Activated CD4-positive, alpha-beta memory T cell treated with anti-CD3 and anti-CD28 coated beads for 36 hours (primary cell): ENCODE data around the gene REV3L. TPM values are rescaled to one million over a fixed set of nuclear protein-coding genes. Genes with fewer than 3 reads are reported as not detected.

Experiments used
- CTCF ChIA-PET: fragments of 350-600 bp; sonication (Branson Sonifier 250); formaldehyde crosslinking; loops from one replicate; lab custom pipeline; 2021; ENCODE audit warnings: antibody characterized with exemption, inconsistent platforms; lab: Charles Lee
- POLR2A ChIA-PET: fragments of 350-600 bp; sonication (Branson Sonifier 250); formaldehyde crosslinking; loops from one replicate; lab custom pipeline; 2021; ENCODE audit warnings: antibody characterized with exemption; lab: Charles Lee
- DNase-seq: peaks from one replicate; pipeline ENCODE4 v3.0.0-alpha.2; 2020
- H3K27ac Mint-ChIP-seq: one replicate; pipeline ENCODE4 v1.8.0; 2021; ENCODE audit warnings: mixed read lengths
- H3K27me3 Mint-ChIP-seq: one replicate; pipeline ENCODE4 v1.8.0; 2021; ENCODE audit warnings: mixed read lengths
- H3K36me3 Mint-ChIP-seq: one replicate; pipeline ENCODE4 v1.8.0; 2021; ENCODE audit warnings: mixed read lengths
- H3K4me1 Mint-ChIP-seq: one replicate; pipeline ENCODE4 v1.8.0; 2021; ENCODE audit warnings: low read depth, mixed read lengths
- H3K4me3 Mint-ChIP-seq: one replicate; pipeline ENCODE4 v1.8.0; 2021; ENCODE audit warnings: mild to moderate bottlenecking, mixed read lengths
- H3K9me3 Mint-ChIP-seq: one replicate; pipeline ENCODE4 v1.8.0; 2021; ENCODE audit warnings: mixed read lengths
- intact Hi-C: fragments of 100-400 bp; cut with micrococcal nuclease; formaldehyde crosslinking; loops from one replicate; pipeline ENCODE4 v1.15.1; 2023
- total RNA-seq, 2 experiments: library from RNA; stranded (reverse); gene quantifications; one replicate each; pipeline ENCODE4 v1.2.3, GENCODE V29; 2021

Gene REV3L
- total RNA-seq, 2 experiments from 2014 or later = 13.9 to 15.0 TPM

DNA sequence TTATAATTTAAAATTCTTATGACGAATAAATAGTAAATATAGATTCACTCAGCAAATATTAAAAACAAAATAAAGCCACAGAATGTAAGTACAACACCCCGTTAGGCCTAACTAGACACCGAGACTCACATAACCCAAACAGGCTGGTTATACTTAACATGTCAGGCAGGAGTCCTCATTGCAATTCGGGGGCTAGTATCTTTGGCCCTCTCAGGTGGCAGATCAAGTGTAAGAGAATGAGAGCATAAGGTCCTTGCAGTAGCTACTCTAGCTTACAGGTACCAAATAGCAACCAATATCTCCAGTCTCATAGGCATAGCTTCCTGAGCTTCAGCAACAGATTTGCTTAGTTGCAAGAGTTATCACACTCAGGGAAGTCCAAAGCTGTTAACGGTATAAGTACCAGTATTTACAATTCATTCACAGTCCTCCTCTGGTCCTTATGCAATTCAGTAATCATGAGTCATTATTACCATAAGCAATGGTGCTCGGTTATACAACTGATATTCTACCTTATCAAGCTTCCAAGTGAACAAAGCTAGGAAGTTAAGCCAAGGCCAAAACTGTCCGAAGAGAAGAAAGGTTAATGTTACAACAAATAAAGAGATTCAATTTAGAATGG, 20.1 kb downstream of the REV3L start:
- Mint-ChIP-seq H3K36me3 (peaks cover 25% of the 10 kb centered on the region), H3K27ac (no peak overlapping the region), H3K9me3 (peaks cover 21% of the 10 kb centered on the region), H3K4me3 (no peak overlapping the region), H3K27me3 (no peaks in the 10 kb centered on the region), H3K4me1 (peaks cover 19% of the 10 kb centered on the region)
- CTCF ChIA-PET = no interaction called here
- intact Hi-C loops = no loop called here
- POLR2A ChIA-PET = interaction anchor here (0.6 kb wide), 1 partner anchor 79 kb away, joined by 3 read pairs; no protein-coding TSS in a partner anchor
- no peak for DNase-seq

DNA sequence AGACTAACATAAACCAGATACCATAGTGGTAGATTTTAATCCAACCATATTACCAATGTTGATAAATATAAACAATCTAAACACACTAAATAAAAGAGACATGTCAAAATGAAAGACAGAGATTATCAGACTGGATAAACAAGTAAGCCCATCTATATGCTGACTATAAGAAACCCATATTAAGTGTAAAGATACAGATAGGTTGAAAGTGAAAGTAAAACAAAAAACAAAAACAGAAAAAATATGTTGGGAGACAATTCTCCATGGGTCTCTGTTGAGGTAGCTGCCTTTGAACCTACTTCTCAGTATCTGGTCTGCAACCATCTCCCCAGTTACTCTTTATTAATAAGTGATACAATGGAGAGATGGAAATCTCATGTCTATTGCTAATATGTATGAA, 21.2 kb downstream of the REV3L start:
- POLR2A ChIA-PET = no interaction called here
- intact Hi-C loops = no loop called here
- Mint-ChIP-seq H3K4me1 (peaks cover 19% of the 10 kb centered on the region), H3K27me3 (no peaks in the 10 kb centered on the region), H3K27ac (no peak overlapping the region), H3K9me3 (peaks cover 25% of the 10 kb centered on the region), H3K36me3 (peaks cover 30% of the 10 kb centered on the region), H3K4me3 (no peak overlapping the region)
- no peak for DNase-seq
- CTCF ChIA-PET = interaction anchor here (1.1 kb wide), 1 partner anchor 203 kb away, joined by 7 read pairs; a partner anchor contains a TSS

DNA sequence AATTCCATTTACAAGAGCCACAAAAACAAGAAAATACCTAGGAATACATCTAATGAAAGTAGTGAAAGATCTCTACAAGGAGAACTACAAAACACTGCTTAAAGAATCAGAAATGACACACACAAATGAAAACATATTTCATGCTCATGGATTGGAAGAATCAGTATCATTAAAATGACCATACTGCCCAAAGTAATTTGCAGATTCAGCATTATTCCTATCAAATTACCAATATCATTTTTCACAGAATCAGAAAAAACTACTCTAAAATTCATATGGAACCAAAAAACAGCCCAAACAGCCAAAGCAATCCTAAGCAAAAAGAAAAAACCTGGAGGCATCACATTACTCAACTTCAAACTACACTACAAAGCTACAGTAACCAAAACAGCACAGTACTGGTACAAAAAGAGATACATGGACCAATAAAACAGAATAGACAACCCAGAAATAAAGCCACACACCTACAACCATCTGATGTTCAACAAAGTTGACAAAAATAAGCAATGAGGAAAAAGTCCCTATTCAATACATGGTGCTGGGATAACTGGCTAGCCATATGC, 24.3 kb downstream of the REV3L start:
- intact Hi-C loops = no loop called here
- H3K27ac Mint-ChIP-seq = no peak overlapping the region
- peaks cover 36% of the 10 kb centered on the region for H3K36me3 Mint-ChIP-seq
- peaks cover 19% of the 10 kb centered on the region for H3K4me1 Mint-ChIP-seq
- ChIA-PET POLR2A (no interaction called here), CTCF (no interaction called here)
- H3K27me3 Mint-ChIP-seq = no peaks in the 10 kb centered on the region
- H3K9me3 Mint-ChIP-seq = peaks cover 25% of the 10 kb centered on the region
- no peak for DNase-seq
- H3K4me3 Mint-ChIP-seq = no peak overlapping the region

DNA sequence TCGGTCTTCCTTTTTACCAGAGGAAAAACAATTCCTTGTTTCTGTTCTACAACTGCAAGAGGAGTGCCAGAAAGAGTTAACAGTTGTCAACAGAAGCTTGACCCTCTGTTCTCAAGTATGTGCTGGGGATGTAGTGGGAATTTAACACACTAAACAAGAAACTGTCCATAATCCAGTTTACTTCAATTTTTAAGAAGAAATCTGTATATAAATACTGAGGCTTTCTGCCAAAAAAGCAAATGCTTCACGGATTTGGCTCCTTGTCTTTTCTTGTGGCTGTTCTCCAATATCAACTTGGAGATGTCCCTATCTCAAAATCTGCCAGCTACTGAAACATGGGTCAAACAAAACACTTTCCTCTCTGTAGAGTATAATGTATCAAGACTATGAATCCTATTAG, 26.8 kb downstream of the REV3L start:
- H3K4me1 Mint-ChIP-seq = peaks cover 4% of the 10 kb centered on the region
- intact Hi-C loops = no loop called here
- ChIA-PET CTCF (no interaction called here), POLR2A (no interaction called here)
- peaks cover 25% of the 10 kb centered on the region for H3K9me3 Mint-ChIP-seq
- no peak overlapping the region for H3K4me3 Mint-ChIP-seq
- H3K27me3 Mint-ChIP-seq = no peaks in the 10 kb centered on the region
- H3K27ac Mint-ChIP-seq = no peak overlapping the region
- peaks cover 36% of the 10 kb centered on the region for H3K36me3 Mint-ChIP-seq
- DNase-seq = no peak

DNA sequence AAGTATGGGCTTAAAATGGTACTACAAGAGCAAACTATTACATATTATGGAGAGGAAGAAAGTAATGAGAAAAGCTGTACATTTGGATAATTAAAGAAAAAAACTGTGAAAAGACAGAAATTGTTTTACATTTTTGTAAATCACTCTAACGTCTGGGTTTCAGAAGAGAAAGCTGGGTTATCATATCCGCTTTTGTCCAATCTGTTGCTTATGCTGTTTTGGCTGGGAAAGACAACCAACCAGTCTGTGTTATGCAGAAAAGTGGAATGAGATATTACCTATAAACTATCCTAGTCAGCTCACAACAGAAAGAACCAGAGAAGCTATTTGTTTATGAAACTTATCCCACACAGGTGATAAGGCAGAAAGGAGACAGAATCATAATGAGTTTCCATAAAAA, 32.4 kb downstream of the REV3L start:
- ChIA-PET POLR2A (interaction anchor here (1.1 kb wide), 1 partner anchor 32 kb away, joined by 5 read pairs; the partner anchor contains the start of gene REV3L), CTCF (interaction anchor here (0.9 to 1.0 kb wide), 2 partner anchors 27 to 75 kb away, joined by 3 read pairs; no protein-coding TSS in a partner anchor)
- Mint-ChIP-seq H3K4me3 (no peak overlapping the region), H3K27ac (no peak overlapping the region), H3K4me1 (peaks cover 15% of the 10 kb centered on the region), H3K27me3 (no peaks in the 10 kb centered on the region), H3K36me3 (peaks cover 6% of the 10 kb centered on the region), H3K9me3 (no peaks in the 10 kb centered on the region)
- no peak for DNase-seq
- intact Hi-C loops = no loop called here

DNA sequence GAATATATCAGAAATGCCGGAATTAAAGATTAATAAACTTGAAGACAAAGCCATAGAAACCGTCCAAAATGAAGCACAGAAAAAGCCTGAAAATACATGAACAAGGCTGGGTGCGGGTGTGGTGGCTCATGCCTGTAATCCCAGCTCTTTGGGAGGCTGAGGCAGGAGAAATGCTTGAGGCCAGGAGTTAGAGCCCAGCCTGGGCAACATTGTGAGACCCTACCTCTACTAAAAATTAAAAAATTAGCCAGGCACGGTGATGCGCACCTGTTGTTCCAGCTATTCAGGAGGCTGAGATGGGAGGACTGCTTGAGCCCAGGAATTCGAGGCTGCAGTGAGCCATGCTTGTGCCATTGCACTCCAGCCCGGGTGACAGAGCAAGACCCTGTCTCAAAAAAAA, 32.9 kb downstream of the REV3L start:
- CTCF ChIA-PET = interaction anchor here (0.9 kb wide), 1 partner anchor 75 kb away, joined by 3 read pairs; no protein-coding TSS in a partner anchor

DNA sequence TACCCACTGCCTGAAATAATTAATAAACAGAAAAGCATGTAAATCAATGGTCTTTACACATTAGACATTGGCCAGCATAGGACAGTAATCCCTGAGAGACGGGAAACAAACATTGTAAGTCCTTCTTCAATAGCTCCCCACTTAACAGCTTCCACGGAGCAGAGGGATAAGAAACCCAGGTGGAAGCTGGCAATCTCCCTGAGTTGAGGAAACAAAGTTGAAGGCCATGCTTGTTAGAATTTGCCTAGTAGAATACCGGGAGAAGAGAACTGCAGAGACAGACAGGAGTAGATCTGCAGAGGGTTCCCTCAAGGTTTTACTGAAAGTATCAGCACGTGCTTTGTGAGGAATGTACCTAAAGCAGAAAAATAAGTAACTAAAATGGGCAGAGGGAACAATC, 33.9 kb downstream of the REV3L start:
- POLR2A ChIA-PET = no interaction called here
- no peak for DNase-seq

More for the DNA sequence above, 32.9 kb downstream of the REV3L start:
- Mint-ChIP-seq H3K27ac (no peak overlapping the region), H3K36me3 (peaks cover 4% of the 10 kb centered on the region), H3K27me3 (no peaks in the 10 kb centered on the region), H3K9me3 (no peaks in the 10 kb centered on the region), H3K4me3 (no peak overlapping the region), H3K4me1 (peaks cover 15% of the 10 kb centered on the region)
- intact Hi-C loops = no loop called here
- POLR2A ChIA-PET = interaction anchor here (1.1 kb wide), 1 partner anchor 33 kb away, joined by 5 read pairs; the partner anchor contains the start of gene REV3L
- DNase-seq = no peak

DNA sequence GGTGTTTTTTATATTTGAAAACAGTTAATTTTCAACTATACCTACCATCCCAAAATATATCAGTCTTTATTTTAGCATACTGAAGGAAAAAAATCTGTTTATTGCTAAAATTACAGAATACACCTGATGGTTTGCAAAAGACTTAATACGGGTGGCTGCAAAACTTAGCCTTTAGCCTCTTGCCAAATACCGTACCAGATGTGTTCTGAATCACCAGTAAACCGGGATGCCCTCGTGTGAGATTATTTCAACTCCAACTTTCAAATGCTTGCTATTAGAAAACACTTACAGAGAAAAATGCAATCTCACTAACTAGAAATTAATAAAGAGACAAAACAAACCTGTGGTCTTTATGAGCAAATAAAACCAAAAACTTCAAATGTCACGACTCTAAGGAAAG, 36.0 kb downstream of the REV3L start:
- CTCF ChIA-PET = no interaction called here
- H3K4me1 Mint-ChIP-seq = peaks cover 27% of the 10 kb centered on the region
- intact Hi-C loops = no loop called here

More for the DNA sequence above, 33.9 kb downstream of the REV3L start:
- intact Hi-C loops = no loop called here
- no peak overlapping the region for H3K4me3 Mint-ChIP-seq
- no peak overlapping the region for H3K27ac Mint-ChIP-seq
- H3K9me3 Mint-ChIP-seq = no peaks in the 10 kb centered on the region
- H3K4me1 Mint-ChIP-seq = peaks cover 22% of the 10 kb centered on the region
- no peaks in the 10 kb centered on the region for H3K27me3 Mint-ChIP-seq
- CTCF ChIA-PET = no interaction called here
- H3K36me3 Mint-ChIP-seq = peaks cover 6% of the 10 kb centered on the region

DNA sequence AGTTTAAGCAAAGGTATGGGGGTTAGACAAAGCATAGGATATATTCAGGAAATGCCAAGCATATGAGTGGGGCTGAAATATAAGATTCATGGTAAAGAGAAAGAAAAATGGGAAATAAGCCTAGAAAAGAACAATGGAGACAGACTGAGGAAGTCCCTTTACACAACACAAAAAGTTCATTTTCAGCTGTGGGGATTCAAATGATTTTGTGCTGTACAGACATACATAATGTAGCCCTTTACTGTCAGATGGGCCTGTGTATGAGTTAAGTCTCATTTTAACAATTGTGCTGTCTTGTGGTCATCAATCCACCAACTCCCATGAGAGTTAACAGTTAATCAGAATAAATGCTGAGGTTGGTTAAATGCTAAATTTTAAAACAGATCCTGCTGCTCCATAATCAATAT, 37.2 kb downstream of the REV3L start:
- DNase-seq = no peak
- CTCF ChIA-PET = no interaction called here
- no peaks in the 10 kb centered on the region for H3K9me3 Mint-ChIP-seq
- POLR2A ChIA-PET = no interaction called here
- H3K36me3 Mint-ChIP-seq = peaks cover 5% of the 10 kb centered on the region
- H3K27ac Mint-ChIP-seq = no peak overlapping the region
- H3K27me3 Mint-ChIP-seq = no peaks in the 10 kb centered on the region
- intact Hi-C loops = no loop called here
- H3K4me3 Mint-ChIP-seq = no peak overlapping the region
- H3K4me1 Mint-ChIP-seq = peaks cover 23% of the 10 kb centered on the region

More for the DNA sequence above, 36.0 kb downstream of the REV3L start:
- no peaks in the 10 kb centered on the region for H3K27me3 Mint-ChIP-seq
- DNase-seq = no peak
- POLR2A ChIA-PET = no interaction called here
- H3K4me3 Mint-ChIP-seq = no peak overlapping the region
- no peak overlapping the region for H3K27ac Mint-ChIP-seq
- peaks cover 4% of the 10 kb centered on the region for H3K36me3 Mint-ChIP-seq
- H3K9me3 Mint-ChIP-seq = no peaks in the 10 kb centered on the region

DNA sequence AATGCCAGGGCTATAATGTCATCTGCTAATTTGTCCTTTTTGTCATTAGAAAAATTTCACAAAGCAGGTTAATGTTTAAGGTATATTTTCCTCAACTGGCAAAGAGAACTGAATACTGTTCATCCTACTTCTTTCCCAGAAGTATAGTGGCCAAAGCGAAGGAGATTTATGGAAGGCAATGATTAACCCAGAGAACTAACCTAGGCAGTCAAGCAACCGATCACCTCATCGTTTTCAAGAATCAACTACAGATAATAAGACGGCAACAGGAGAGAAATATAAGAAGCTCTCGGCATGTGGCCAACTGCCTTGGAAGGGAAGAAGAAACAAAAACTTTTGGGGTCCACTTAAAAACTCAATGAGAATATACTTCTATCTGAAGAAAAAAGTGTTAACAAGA, 38.2 kb downstream of the REV3L start:
- ChIA-PET POLR2A (no interaction called here), CTCF (no interaction called here)
- H3K4me3 Mint-ChIP-seq = no peak overlapping the region
- no peaks in the 10 kb centered on the region for H3K27me3 Mint-ChIP-seq
- DNase-seq = no peak
- H3K4me1 Mint-ChIP-seq = peaks cover 20% of the 10 kb centered on the region
- no peaks in the 10 kb centered on the region for H3K9me3 Mint-ChIP-seq
- intact Hi-C loops = no loop called here
- H3K27ac Mint-ChIP-seq = no peak overlapping the region
- H3K36me3 Mint-ChIP-seq = peaks cover 6% of the 10 kb centered on the region

DNA sequence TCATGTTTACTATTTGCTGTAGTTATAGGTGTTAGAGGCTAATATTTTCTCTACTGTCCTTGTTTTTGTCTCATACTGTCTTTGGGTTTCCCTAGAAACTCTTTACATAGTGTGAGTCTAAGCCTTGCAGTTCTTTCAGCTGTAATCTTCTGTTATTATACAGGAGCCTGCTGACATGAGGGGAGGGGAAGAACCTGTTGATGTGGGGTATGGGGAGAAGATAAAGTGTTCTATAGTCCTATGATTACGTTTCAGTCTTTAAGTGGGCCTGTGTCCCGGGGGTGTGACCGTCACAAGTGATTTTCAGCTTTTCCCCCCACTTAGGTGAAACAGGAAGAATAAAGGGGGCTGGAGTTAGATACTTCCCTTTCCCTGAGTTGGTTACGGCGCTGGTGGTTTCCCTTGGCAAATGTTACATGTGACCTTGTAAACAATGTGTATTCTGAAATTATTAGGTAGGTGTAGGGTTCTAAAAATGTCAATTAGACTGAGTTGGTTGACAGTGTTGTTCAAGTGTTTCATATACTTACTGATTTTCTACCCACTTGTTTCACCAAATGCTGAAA, 41.3 kb downstream of the REV3L start:
- ChIA-PET POLR2A (no interaction called here), CTCF (no interaction called here)
- intact Hi-C loops = no loop called here

DNA sequence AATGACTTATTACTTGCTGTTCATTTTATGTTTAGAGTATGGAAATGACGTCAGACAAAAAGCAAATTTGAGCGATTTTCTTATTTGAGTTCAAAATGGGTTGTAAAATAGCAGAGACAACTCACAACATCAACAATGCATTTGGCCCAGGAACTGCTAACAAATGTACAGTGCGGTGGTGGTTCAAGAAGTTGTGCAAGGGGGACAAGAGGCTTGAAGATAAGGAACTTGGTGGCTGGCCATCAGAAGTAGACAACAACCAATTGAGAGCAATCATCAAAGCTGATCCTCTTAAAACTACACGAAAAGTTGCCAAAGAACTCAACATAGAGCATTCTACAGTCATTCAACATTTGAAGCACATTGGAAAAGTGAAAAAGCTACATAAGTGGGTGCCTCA, 43.8 kb downstream of the REV3L start:
- peaks cover 6% of the 10 kb centered on the region for H3K36me3 Mint-ChIP-seq
- no peak overlapping the region for H3K4me3 Mint-ChIP-seq
- peaks cover 21% of the 10 kb centered on the region for H3K4me1 Mint-ChIP-seq
- ChIA-PET CTCF (no interaction called here), POLR2A (no interaction called here)
- no peak overlapping the region for H3K27ac Mint-ChIP-seq
- peaks cover 8% of the 10 kb centered on the region for H3K9me3 Mint-ChIP-seq
- no peaks in the 10 kb centered on the region for H3K27me3 Mint-ChIP-seq
- intact Hi-C loops = no loop called here
- DNase-seq = no peak

More for the DNA sequence above, 41.3 kb downstream of the REV3L start:
- Mint-ChIP-seq H3K27me3 (no peaks in the 10 kb centered on the region), H3K9me3 (no peaks in the 10 kb centered on the region), H3K36me3 (peaks cover 6% of the 10 kb centered on the region), H3K27ac (no peak overlapping the region), H3K4me3 (no peak overlapping the region), H3K4me1 (peaks cover 14% of the 10 kb centered on the region)
- DNase-seq = no peak
